SK-N-SH (cell line): ENCODE results near the gene SLC6A9.

ENCODE experiments used
- ELF1 ChIP-seq: IDR thresholded peaks from 2 replicates; pipeline ENCODE4 v1.4.0; 2012
- POLR2AphosphoS5 ChIP-seq: IDR thresholded peaks from 2 replicates; pipeline ENCODE4 v1.6.1; 2012; ENCODE audit warnings: low read depth, low read length
- RAD21 ChIP-seq: IDR thresholded peaks from 2 replicates; pipeline ENCODE4 v1.6.1; 2012; ENCODE audit warnings: mild to moderate bottlenecking, low read length
- YY1 ChIP-seq: IDR thresholded peaks from 2 replicates; pipeline ENCODE4 v1.4.0; 2012; ENCODE audit warnings: low read depth, mild to moderate bottlenecking
- TF ChIP-seq, protein P1 (sequence below): fragments of 200-600 bp; sonication (generic); IDR thresholded peaks from 2 replicates; pipeline ENCODE4 v1.6.1; 2017; ENCODE audit warnings: antibody characterized with exemption, mild to moderate bottlenecking, moderate library complexity
- TF ChIP-seq, protein P2 (sequence below): IDR thresholded peaks from 2 replicates; pipeline ENCODE4 v1.6.1; 2012; ENCODE audit warnings: mild to moderate bottlenecking, low read depth, low read length, moderate library complexity

DNA sequence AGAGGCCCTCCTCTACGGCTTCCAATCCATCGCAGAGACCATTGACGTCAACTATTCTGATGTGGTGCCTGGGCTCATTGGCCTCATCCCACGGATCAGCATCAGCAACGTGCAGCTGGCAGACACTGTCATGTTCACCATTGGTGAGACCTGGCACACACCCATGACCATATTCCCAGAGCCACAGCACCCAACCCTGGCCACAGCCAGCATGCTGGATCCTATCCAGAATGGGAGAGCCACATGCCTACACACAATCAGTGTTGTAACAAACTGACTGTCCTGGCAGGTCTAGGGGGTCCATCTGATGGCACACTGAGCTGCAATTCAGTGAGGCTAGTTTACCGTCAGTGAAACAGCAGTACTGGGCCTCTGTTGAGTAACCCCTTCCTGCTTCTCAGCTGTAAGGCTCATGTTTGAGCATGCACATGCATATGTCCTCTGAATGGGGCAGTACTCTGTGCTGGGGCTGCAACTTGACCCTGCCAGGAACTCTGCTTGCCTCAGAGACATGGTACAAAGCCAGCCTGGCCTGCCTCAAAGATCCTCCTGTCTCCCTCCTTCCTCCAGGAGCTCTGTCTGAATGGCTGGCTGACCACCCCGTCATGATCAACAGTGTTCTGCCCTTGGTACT, 73.7 kb downstream of the SLC6A9 start:
- TF ChIP-seq YY1, result no peak
- no peak for TF ChIP-seq POLR2AphosphoS5
- TF ChIP-seq RAD21, result no peak
- TF ChIP-seq, protein P1, sequence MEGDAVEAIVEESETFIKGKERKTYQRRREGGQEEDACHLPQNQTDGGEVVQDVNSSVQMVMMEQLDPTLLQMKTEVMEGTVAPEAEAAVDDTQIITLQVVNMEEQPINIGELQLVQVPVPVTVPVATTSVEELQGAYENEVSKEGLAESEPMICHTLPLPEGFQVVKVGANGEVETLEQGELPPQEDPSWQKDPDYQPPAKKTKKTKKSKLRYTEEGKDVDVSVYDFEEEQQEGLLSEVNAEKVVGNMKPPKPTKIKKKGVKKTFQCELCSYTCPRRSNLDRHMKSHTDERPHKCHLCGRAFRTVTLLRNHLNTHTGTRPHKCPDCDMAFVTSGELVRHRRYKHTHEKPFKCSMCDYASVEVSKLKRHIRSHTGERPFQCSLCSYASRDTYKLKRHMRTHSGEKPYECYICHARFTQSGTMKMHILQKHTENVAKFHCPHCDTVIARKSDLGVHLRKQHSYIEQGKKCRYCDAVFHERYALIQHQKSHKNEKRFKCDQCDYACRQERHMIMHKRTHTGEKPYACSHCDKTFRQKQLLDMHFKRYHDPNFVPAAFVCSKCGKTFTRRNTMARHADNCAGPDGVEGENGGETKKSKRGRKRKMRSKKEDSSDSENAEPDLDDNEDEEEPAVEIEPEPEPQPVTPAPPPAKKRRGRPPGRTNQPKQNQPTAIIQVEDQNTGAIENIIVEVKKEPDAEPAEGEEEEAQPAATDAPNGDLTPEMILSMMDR, result no peak
- TF ChIP-seq ELF1, result no peak
- TF ChIP-seq, protein P2, sequence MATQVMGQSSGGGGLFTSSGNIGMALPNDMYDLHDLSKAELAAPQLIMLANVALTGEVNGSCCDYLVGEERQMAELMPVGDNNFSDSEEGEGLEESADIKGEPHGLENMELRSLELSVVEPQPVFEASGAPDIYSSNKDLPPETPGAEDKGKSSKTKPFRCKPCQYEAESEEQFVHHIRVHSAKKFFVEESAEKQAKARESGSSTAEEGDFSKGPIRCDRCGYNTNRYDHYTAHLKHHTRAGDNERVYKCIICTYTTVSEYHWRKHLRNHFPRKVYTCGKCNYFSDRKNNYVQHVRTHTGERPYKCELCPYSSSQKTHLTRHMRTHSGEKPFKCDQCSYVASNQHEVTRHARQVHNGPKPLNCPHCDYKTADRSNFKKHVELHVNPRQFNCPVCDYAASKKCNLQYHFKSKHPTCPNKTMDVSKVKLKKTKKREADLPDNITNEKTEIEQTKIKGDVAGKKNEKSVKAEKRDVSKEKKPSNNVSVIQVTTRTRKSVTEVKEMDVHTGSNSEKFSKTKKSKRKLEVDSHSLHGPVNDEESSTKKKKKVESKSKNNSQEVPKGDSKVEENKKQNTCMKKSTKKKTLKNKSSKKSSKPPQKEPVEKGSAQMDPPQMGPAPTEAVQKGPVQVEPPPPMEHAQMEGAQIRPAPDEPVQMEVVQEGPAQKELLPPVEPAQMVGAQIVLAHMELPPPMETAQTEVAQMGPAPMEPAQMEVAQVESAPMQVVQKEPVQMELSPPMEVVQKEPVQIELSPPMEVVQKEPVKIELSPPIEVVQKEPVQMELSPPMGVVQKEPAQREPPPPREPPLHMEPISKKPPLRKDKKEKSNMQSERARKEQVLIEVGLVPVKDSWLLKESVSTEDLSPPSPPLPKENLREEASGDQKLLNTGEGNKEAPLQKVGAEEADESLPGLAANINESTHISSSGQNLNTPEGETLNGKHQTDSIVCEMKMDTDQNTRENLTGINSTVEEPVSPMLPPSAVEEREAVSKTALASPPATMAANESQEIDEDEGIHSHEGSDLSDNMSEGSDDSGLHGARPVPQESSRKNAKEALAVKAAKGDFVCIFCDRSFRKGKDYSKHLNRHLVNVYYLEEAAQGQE, result no peak
